H1 (cell line): ENCODE data around the gene STAG1. TPM values are rescaled to one million over a fixed set of nuclear protein-coding genes. Genes with fewer than 3 reads are reported as not detected.

ENCODE experiments used
- CTCF ChIA-PET: fragments of 300-600 bp; sonication (Branson Sonifier 250); formaldehyde crosslinking; loops from one replicate; lab custom pipeline; 2021; ENCODE audit not compliant: partially characterized antibody; lab: Charles Lee
- POLR2A ChIA-PET: fragments of 300-600 bp; sonication (Branson Sonifier 250); formaldehyde crosslinking; loops from one replicate; lab custom pipeline; 2021; ENCODE audit warnings: inconsistent platforms; ENCODE audit not compliant: partially characterized antibody; lab: Charles Lee
- DNase-seq, 2 experiments: peaks; one replicate each; pipeline versions ENCODE4 v3.0.0 to v3.0.0-alpha.2; 2010 to 2022; ENCODE audit warnings: low spot score in 2 of 2, low read depth in 1 of 2, mixed read lengths in 1 of 2
- FAIRE-seq: peaks from 2 replicates; lab custom pipeline; 2011; peaks lifted over from hg19 to GRCh38; lab: Jason Lieb, UNC
- H2AFZ ChIP-seq: 2 replicates; pipeline ENCODE4 v1.8.1; 2012; ENCODE audit warnings: low read length, inconsistent platforms
- H2AK5ac ChIP-seq: 2 replicates; pipeline ENCODE4 v1.6.1; 2013; ENCODE audit warnings: low read depth, low read length
- H2BK120ac ChIP-seq: replicated peaks from 2 replicates; pipeline ENCODE3; 2013; ENCODE audit warnings: low read depth, low read length, inconsistent platforms
- H2BK12ac ChIP-seq: 2 replicates; pipeline ENCODE4 v1.6.1; 2013; ENCODE audit warnings: low read depth, low read length
- H2BK15ac ChIP-seq: 2 replicates; pipeline ENCODE4 v1.6.1; 2013; ENCODE audit warnings: low read length
- H2BK20ac ChIP-seq: 2 replicates; pipeline ENCODE4 v1.6.1; 2013; ENCODE audit warnings: low read length
- H2BK5ac ChIP-seq: 2 replicates; pipeline ENCODE4 v1.6.1; 2013; ENCODE audit warnings: low read depth, low read length
- H3K14ac ChIP-seq: 2 replicates; pipeline ENCODE4 v1.6.1; 2013; ENCODE audit warnings: inconsistent platforms; ENCODE audit not compliant: insufficient read length
- H3K18ac ChIP-seq: 2 replicates; pipeline ENCODE4 v1.6.1; 2013; ENCODE audit warnings: low read length; ENCODE audit errors: extremely low read depth
- H3K23ac ChIP-seq: 2 replicates; pipeline ENCODE4 v1.6.1; 2013; ENCODE audit warnings: inconsistent platforms; ENCODE audit not compliant: insufficient read length
- H3K23me2 ChIP-seq: 2 replicates; pipeline ENCODE4 v1.6.1; 2013; ENCODE audit warnings: low read depth, low read length
- H3K27ac ChIP-seq: 2 replicates; pipeline ENCODE4 v1.6.1; 2011; ENCODE audit warnings: low read depth, low read length, inconsistent platforms
- H3K27me3 ChIP-seq, 4 experiments: replicated peaks in 1 of 4; 1 replicate in 1 of 4; 2 replicates in 3 of 4; pipeline versions ENCODE4 v1.6.1 to v1.8.1; 2011 to 2013; ENCODE audit warnings: low read length in 3 of 4, mild to moderate bottlenecking in 3 of 4, inconsistent platforms in 2 of 4, mixed read lengths in 2 of 4, moderate library complexity in 1 of 4; ENCODE audit not compliant: control insufficient read depth in 3 of 4, insufficient read depth in 3 of 4; ENCODE audit errors: extremely low read depth in 1 of 4
- H3K36me3 ChIP-seq, 4 experiments: 2 replicates each; pipeline versions ENCODE4 v1.6.1 to v1.8.1; 2011 to 2013; ENCODE audit warnings: mild to moderate bottlenecking in 4 of 4, low read length in 3 of 4, moderate library complexity in 2 of 4, control low read depth in 1 of 4, inconsistent platforms in 1 of 4; ENCODE audit not compliant: insufficient read depth in 4 of 4, control insufficient read depth in 2 of 4
- H3K4ac ChIP-seq: replicated peaks from 2 replicates; pipeline ENCODE3; 2013; ENCODE audit warnings: low read length, low read depth, mixed read lengths, inconsistent platforms; ENCODE audit not compliant: insufficient read length
- H3K4me1 ChIP-seq, 4 experiments: replicated peaks in 1 of 4; 1 replicate in 1 of 4; 2 replicates in 3 of 4; pipeline versions ENCODE4 v1.6.1 to v1.8.1; 2011 to 2013; ENCODE audit warnings: low read length in 3 of 4, inconsistent platforms in 2 of 4, mixed read lengths in 1 of 4; ENCODE audit not compliant: insufficient read depth in 4 of 4, control insufficient read depth in 3 of 4
- H3K4me2 ChIP-seq, 2 experiments: 2 replicates each; pipeline versions ENCODE4 v1.6.1 to v1.8.1; 2011 to 2013; ENCODE audit warnings: low read depth in 2 of 2, low read length in 2 of 2, control low read depth in 1 of 2, inconsistent platforms in 1 of 2, mild to moderate bottlenecking in 1 of 2; ENCODE audit not compliant: insufficient read depth in 1 of 2
- H3K4me3 ChIP-seq, 4 experiments: fragments of 200-600, 300-600 bp in 1 of 4; sonication (generic), shearing (Covaris generic), sonication (Bioruptor Twin) in 1 of 4; 2 replicates each; pipeline versions ENCODE4 v1.5.1 to v1.8.1; 2011 to 2016; ENCODE audit warnings: low read length in 4 of 4, low read depth in 3 of 4, control low read depth in 2 of 4, inconsistent platforms in 2 of 4, mild to moderate bottlenecking in 2 of 4, mixed read lengths in 1 of 4, moderate library complexity in 1 of 4; ENCODE audit not compliant: insufficient read depth in 2 of 4; ENCODE audit errors: extremely low read depth in 1 of 4
- H3K56ac ChIP-seq: replicated peaks from 2 replicates; pipeline ENCODE3; 2013; ENCODE audit warnings: low read depth, mild to moderate bottlenecking, mixed read lengths, low read length, inconsistent platforms; ENCODE audit not compliant: insufficient read length
- H3K79me1 ChIP-seq: 2 replicates; pipeline ENCODE4 v1.6.1; 2013; ENCODE audit warnings: low read depth, low read length, control low read depth
- H3K79me2 ChIP-seq, 2 experiments: 2 replicates each; pipeline versions ENCODE4 v1.6.1 to v1.8.1; 2012 to 2013; ENCODE audit warnings: low read length in 2 of 2, mild to moderate bottlenecking in 2 of 2, inconsistent platforms in 1 of 2; ENCODE audit not compliant: insufficient read depth in 2 of 2, control insufficient read depth in 1 of 2
- H3K9ac ChIP-seq, 4 experiments: replicated peaks in 1 of 4; 1 replicate in 1 of 4; 2 replicates in 3 of 4; pipeline versions ENCODE4 v1.6.1 to v1.8.1; 2011 to 2013; ENCODE audit warnings: low read depth in 3 of 4, low read length in 3 of 4, control low read depth in 2 of 4, mild to moderate bottlenecking in 2 of 4, moderate library complexity in 2 of 4, inconsistent platforms in 1 of 4; ENCODE audit errors: extremely low read depth in 1 of 4
- H3K9me3 ChIP-seq, 2 experiments: 2 replicates each; pipeline versions ENCODE4 v1.6.1 to v1.8.1; 2012 to 2013; ENCODE audit warnings: mild to moderate bottlenecking in 2 of 2, moderate library complexity in 2 of 2, control low read depth in 1 of 2, inconsistent platforms in 1 of 2, low read depth in 1 of 2, low read length in 1 of 2, mixed read lengths in 1 of 2; ENCODE audit not compliant: insufficient read depth in 2 of 2
- H4K20me1 ChIP-seq, 2 experiments: replicated peaks in 1 of 2; 2 replicates each; pipeline versions ENCODE3 to v1.8.1; 2011 to 2013; ENCODE audit warnings: inconsistent platforms in 2 of 2, low read length in 2 of 2, mild to moderate bottlenecking in 1 of 2; ENCODE audit not compliant: insufficient read depth in 2 of 2, control insufficient read depth in 1 of 2
- H4K5ac ChIP-seq: 2 replicates; pipeline ENCODE4 v1.6.1; 2013; ENCODE audit warnings: low read length, low read depth, mixed read lengths, inconsistent platforms; ENCODE audit not compliant: insufficient read length
- H4K8ac ChIP-seq: 2 replicates; pipeline ENCODE4 v1.8.0; 2013; ENCODE audit warnings: mild to moderate bottlenecking, moderate library complexity, low read length, inconsistent platforms; ENCODE audit not compliant: insufficient read depth; ENCODE audit errors: extremely low read depth
- H4K91ac ChIP-seq: replicated peaks from 2 replicates; pipeline ENCODE3; 2013; ENCODE audit warnings: low read length, mixed read lengths, inconsistent platforms; ENCODE audit not compliant: insufficient read length
- WGBS, 2 experiments: shearing (Covaris generic) in 1 of 2; methylation state at CpG; one replicate each; pipeline versions ENCODE4 v1.1.6 to v1.1.7; 2013 to 2015; ENCODE audit warnings: low lambda C conversion rate in 2 of 2, mixed read lengths in 2 of 2, inconsistent platforms in 1 of 2, low coverage in 1 of 2, missing lambda C conversion rate in 1 of 2; ENCODE audit not compliant: insufficient replicate concordance in 2 of 2, insufficient coverage in 1 of 2, insufficient read length in 1 of 2; ENCODE audit errors: extremely low coverage in 1 of 2, missing lambda C conversion rate in 1 of 2; 5-methylcytosine and 5-hydroxymethylcytosine counted together
- polyA plus RNA-seq, 7 experiments: library from polyadenylated mRNA; depleted of rRNA in 3 of 7; stranded (reverse) in 5 of 7; unstranded in 2 of 7; fragments of >200 nt in 5 of 7; fragments of 200-250 nt in 2 of 7; gene quantifications; 1 replicate in 5 of 7; 2 replicates in 1 of 7; 4 replicates in 1 of 7; pipeline versions ENCODE4 v1.2.1 to v1.2.3, GENCODE V29; 2011 to 2013; ENCODE audit warnings: missing spikeins in 2 of 7, mixed read lengths in 2 of 7
- total RNA-seq: library from RNA; stranded (reverse); fragmentation: NEBNext Ultra II Directional; extraction: Animal tissue kit (Norgen Biotek cat#: 25700); gene quantifications from 2 replicates; pipeline ENCODE4 v1.2.1, GENCODE V29; 2021

STAG1 gene
- total and polyA plus RNA-seq, 2 of the 8 experiments (the other 6 are each of a cell fraction or from before 2014, with no cell fraction given): 4.6 to 23.4 TPM

DNA sequence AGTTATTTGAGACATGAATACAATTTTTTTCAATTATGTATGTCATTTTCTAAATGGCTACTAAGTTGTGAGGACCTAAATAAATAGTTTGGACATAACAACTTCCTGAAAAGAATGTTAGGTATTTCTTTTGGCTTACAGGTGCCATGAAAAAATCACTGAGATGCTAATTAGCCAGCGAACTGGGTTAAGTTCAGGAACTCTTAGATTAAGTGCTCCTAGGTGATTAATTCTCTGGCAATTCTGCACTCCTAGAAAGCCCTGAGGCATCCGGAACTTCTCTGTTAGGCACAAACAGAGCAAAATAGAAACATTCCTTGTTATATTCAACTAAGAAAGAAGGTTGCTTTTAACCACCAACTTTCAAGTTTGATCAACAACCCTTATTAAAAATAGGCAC lies 192.3 kb downstream of the STAG1 start:
- no peak overlapping the region for H3K14ac ChIP-seq
- no peak overlapping the region for H2BK20ac ChIP-seq
- H3K4me3 ChIP-seq: no peak overlapping the region
- no peaks in the 10 kb centered on the region for H3K36me3 ChIP-seq
- H4K20me1 ChIP-seq: no peaks in the 10 kb centered on the region
- no peak overlapping the region for H3K4me2 ChIP-seq
- FAIRE-seq: no peak
- no peak overlapping the region for H2BK120ac ChIP-seq
- H2BK12ac ChIP-seq: no peak overlapping the region
- ChIA-PET CTCF (interaction anchor here (0.6 kb wide), 1 partner anchor 17 kb away, joined by 4 read pairs; no protein-coding TSS in a partner anchor), POLR2A (no interaction called here)
- no peak overlapping the region for H2BK5ac ChIP-seq
- 65% methylated on average over 2 of the region's 2 CpGs; no CpG with 5 or more reads in 1 of the 2 experiments for WGBS, 2 experiments
- H3K4me1 ChIP-seq: peaks cover 0 to 19% (median 1%) of the 10 kb centered on the region in 4 experiments; a peak in 3 of 7 replicates
- H2AFZ ChIP-seq: no peak overlapping the region
- no peak overlapping the region for H4K8ac ChIP-seq
- H2BK15ac ChIP-seq: no peak overlapping the region
- no peak overlapping the region for H3K18ac ChIP-seq
- no peak overlapping the region for H2AK5ac ChIP-seq
- H3K23ac ChIP-seq: no peak overlapping the region
- no peaks in the 10 kb centered on the region for H3K79me1 ChIP-seq
- no peak overlapping the region for H3K9ac ChIP-seq
- no peak overlapping the region for H3K27ac ChIP-seq
- H3K27me3 ChIP-seq: no peaks in the 10 kb centered on the region
- peaks cover 1% of the 10 kb centered on the region; the same call in 1 of the 2 replicates for H3K23me2 ChIP-seq
- H3K56ac ChIP-seq: no peak overlapping the region
- no peak overlapping the region for H4K5ac ChIP-seq
- H3K79me2 ChIP-seq: 0 out of 4 replicates have a peak, but pooled peaks cover 0 to 2% of the 10 kb centered on the region in 2 experiments
- peak in 1 of 2 experiments; percentile 7 for DNase-seq
- no peaks in the 10 kb centered on the region for H3K9me3 ChIP-seq
- H3K4ac ChIP-seq: no peak overlapping the region
- H4K91ac ChIP-seq: no peak overlapping the region
